ENCODE measurements around the gene DEUP1.

The DEUP1 gene

GRCh38 chr11:93330446-93330984, at the start of gene DEUP1:
Gene DEUP1 (plus strand): TSS chr11:93330742. CDS start chr11:93332260, 1,518 bp downstream.
- no peak for TF ChIP-seq CTCF (conservative IDR thresholded peaks at IDR 0.05)
- no peak within 1 kb of the TSS for H3K27ac ChIP-seq

GRCh38 chr11:93285430-93285829, 45.1 kb upstream of the DEUP1 start:
- peak overlapping the region; percentile 2; the same call in 1 of the 2 replicates for H3K27ac ChIP-seq
- no peak for TF ChIP-seq CTCF (conservative IDR thresholded peaks at IDR 0.05)

GRCh38 chr11:93287434-93287833, 43.1 kb upstream of the DEUP1 start:
- TF ChIP-seq CTCF (conservative IDR thresholded peaks at IDR 0.05): no peak; the same call in 1 of the 2 replicates

GRCh38 chr11:93288079-93288478, 42.5 kb upstream of the DEUP1 start:
- H3K27ac ChIP-seq: peak overlapping the region; percentile 55
- no peak for TF ChIP-seq CTCF (conservative IDR thresholded peaks at IDR 0.05)

More at GRCh38 chr11:93287434-93287833, 43.1 kb upstream of the DEUP1 start:
- peak overlapping the region; percentile 55 for H3K27ac ChIP-seq

- TF ChIP-seq CTCF (conservative IDR thresholded peaks at IDR 0.05): no peak
- peak overlapping the region; percentile 55 for H3K27ac ChIP-seq
Observed at GRCh38 chr11:93288767-93289166, 41.8 kb upstream of the DEUP1 start.

- H3K27ac ChIP-seq: no peak overlapping the region
Observed at GRCh38 chr11:93289782-93290463, 40.6 kb upstream of the DEUP1 start.

GRCh38 chr11:93291110-93291509, 39.4 kb upstream of the DEUP1 start:
- no peak overlapping the region for H3K27ac ChIP-seq
- no peak for TF ChIP-seq CTCF (conservative IDR thresholded peaks at IDR 0.05)

More at GRCh38 chr11:93289782-93290463, 40.6 kb upstream of the DEUP1 start:
- no peak for TF ChIP-seq CTCF (conservative IDR thresholded peaks at IDR 0.05)
